Stimulated activated CD4-positive, alpha-beta T cell treated with anti-CD3 and anti-CD28 coated beads, TNF-alpha, amount 100 ng/mL, for 1 hour (primary cell): Measurements from ENCODE around the gene SBNO2.

Experiments
- DNase-seq, 3 donors: peaks; one replicate each; pipeline ENCODE4 v3.0.0-alpha.2; 2020; ENCODE audit warnings: low read depth in 3 of 3, low spot score in 1 of 3

Gene SBNO2

GRCh38 chr19:1168572-1169410 is 5.3 kb downstream of the SBNO2 start:
- DNase-seq, result no peak

DNA sequence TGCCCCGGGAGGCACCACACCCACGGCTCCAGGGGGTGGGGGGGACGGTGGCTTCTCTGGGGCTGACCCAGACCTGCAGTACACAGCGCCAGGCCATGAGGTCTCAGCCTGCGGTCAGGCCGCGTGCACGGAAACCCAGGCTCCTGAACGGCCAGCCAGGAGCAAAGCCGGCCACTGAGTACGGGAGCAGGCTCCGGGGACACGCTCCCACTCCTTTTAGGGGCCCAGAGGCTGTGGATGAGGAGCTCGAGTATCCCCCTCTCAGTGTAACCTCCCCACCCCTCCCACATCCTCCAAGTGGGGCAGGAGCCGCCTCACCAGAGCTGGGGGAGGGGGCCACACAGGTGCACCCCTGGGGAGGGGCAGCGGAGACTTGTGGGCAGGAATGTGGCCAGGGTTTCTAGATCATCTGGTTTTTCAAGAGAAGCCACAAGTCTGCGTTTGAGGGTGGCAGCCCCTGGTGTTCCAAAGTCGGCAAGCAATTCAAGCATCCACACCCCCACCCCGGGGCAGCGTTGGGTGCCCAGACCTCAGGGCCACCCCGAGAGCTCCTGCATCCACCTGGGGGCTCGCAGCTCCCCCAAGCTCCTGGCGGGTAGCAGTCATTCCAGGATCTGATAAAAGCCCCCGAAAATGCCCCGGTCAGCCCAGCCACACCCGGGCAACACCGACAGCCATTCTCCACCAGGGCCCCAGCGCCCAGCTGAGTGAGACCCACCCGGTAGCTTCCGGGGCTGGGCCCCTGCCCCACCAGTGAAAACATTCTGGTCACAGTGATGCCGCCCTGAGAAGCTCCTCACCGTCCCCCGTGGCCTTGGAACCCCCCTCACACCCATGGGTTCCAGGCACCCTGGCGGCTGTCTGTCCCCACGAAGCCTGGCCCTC is 6.1 kb downstream of the SBNO2 start:
- DNase-seq, result no peak

DNA sequence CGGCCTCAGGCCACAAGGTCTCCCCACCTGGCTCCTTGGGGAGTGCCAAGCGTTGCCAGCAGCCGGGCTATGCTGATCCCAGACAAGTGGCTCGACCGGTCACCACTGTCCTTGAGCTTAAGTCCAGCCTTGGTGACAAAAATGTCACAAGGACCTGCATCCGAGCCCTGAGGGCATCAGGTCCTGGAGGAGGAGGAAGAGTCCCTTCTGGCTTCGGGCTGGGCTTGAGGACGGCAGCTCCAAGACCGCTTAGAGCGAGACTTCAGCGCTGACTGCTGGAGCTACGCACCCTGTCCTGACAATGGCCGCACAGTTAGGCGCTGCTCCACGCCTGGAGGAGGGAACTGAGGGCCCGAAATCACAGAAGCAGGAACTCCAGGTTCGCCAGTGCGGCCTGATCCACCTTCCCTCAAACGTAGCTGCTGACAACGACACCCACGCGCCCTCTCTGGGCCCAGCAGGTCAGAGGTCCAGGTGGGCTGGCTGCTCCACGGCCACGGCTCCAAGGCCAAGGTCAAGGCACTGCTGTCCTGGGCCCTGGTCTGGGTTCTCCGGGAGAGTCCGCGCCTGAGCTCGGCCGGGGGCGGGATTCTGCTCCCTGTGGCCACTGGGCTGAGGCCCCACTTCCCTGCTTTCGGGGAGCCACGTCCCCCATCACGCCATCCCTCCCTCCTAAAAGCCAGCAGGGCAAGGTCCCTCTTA is 7.0 kb downstream of the SBNO2 start:
- DNase-seq, result no peak

- DNase-seq, result no peak
Measured at GRCh38 chr19:1164684-1165531, 9.2 kb downstream of the SBNO2 start.

GRCh38 chr19:1163934-1164683 is 10.0 kb downstream of the SBNO2 start:
- no peak for DNase-seq

DNA sequence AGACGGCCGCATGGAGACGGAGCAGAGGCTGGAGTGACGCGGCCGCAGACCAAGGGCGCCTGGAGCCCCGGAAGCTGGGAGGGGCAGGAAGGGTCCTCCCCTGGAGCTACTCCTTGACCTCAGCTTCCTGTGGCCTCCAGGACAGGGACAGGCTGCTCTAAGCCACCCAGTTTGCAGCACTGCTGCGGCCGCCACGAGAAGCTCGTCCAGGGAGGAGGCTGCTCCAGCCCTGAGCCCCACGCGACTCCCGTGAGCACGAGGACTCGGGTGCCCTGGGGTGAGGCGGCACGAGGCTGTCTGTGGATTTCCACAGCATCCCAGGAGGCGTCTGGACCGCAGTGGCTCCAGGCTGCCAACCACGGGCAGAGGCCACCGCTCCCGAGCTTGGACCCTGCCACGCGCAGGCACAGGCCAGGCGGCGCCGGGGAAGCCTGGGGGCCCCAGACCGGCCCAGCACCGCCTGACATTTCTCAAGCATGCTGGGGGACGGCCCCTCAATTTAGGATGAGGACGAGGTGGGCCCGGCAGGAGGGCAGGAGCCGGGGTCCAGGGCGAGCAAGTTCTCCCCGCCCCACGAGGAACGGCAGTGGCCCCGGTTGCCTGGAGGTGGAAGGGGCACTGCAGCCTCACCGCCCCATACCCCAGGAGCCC is 10.7 kb downstream of the SBNO2 start:
- no peak for DNase-seq

- no peak for DNase-seq
Measured at GRCh38 chr19:1162404-1163282, 11.4 kb downstream of the SBNO2 start.

GRCh38 chr19:1161716-1162115 is 12.4 kb downstream of the SBNO2 start:
- no peak for DNase-seq

DNA sequence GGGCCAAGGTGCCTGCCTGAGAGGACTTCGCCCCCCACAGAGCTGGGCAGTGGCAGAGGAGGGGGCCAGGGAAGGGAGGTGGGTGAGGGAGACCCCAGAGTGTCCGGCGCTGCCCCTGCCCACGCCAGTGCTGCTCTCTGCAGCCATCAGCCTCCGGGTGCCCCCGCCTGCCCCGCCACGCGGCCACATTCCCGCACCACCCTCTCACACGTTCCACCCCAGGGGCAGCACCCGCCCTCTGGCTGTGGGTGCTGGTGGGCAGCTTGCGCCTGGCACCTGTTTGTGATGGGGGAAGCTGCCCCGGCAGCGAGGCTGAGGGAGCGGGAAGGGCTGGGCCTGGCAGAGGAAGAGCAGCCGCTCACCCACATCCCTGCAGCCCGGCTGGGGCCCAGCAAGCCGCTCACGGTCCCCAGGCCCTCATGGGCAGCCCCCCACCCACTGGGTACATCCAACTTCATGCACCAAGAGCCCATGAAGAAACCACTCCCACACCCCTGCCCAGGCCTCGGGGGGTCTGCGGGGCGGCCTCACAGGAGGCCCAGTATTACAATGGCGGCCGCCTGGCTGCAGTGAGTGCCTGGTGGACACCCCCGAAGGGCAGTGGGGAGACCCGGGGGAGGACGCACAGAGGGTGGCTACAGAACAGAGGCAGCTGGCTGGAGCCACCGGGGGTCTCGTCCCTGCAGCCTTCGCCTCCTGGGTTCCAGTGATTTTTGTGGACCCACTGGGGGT is 14.0 kb downstream of the SBNO2 start:
- DNase-seq, result no peak

GRCh38 chr19:1158885-1159448 is 15.1 kb downstream of the SBNO2 start:
- no peak for DNase-seq

DNA sequence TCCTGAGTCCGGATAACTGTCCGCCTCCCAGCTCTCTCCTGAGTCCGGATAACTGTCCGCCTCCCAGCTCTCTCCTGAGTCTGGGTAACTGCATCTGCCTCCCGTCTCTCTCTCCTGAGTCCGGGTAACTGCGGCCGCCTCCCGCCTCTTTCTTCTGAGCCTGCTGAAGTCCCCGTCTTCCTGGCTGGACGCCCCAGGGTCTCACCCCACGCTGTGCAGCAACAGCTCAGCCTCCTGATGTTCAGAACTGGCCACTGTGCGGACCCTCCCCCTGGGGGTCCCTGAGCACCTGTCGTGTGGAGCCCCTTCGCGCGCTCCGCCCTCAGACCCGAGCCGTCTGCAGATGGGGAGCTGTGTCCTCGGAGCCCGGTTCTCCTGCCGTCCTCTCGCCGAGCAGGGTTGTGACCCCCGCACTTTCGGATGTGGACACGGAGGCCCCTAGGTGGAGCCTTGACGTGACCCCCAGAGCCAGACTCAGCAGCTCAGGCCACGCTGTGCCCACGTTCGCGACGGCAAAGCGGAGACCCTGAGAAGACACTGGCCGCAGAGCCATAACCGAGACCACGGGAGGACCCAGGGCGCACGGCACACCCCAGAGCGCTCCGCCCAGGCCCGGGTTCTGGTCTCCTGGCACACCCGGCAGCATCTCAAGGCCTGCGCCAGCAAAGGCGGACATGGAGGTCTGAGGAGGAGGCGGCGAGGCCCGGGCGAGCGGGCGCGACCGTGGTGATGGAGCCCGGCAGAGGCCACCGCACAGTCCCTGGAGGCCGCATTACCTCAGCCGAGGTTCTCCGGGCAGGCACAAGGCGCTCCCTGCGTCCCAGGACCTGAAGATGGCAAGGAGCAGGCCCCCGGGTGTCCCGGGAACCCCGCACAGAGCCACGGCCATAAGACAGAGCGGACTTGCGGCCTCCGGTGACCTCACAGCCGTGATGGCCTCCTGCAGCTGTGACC is 15.9 kb downstream of the SBNO2 start:
- no peak for DNase-seq

DNA sequence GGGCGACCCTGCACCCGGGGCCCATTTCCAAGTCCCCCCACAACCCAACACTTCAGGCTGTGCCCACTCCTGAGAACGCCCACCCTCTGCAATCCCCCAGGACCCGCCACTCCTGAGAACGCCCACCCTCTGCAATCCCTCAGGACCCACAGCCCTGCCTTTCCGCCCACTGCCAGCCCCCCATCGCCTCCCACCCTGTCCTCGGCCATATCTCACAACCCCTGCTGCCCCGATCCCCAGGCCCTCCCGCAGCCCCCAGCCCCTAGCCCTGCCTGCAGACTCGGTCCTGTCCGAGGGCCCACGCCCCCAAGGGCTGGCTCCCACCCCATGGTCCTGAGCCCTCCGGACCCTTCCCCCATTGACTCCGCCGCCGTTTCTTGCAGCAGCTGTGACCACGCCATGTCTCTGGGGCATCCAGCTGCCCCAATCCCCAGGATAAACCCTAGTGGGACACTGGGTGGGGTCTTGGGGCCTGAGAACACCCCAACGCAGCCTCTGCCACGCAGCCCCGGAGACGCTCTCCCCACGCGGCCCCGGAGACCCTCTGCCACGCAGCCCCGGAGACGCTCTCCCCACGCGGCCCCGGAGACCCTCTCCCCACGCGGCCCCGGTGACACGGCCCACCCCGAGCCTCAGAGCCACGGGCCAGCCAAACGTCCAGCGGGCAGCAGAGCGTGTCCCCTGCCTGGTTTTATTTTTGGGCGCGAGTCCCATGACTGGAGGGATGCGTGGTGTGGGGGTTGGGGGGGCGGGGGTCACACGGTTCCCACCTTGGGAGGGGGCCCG is 17.0 kb downstream of the SBNO2 start:
- no peak for DNase-seq

DNA sequence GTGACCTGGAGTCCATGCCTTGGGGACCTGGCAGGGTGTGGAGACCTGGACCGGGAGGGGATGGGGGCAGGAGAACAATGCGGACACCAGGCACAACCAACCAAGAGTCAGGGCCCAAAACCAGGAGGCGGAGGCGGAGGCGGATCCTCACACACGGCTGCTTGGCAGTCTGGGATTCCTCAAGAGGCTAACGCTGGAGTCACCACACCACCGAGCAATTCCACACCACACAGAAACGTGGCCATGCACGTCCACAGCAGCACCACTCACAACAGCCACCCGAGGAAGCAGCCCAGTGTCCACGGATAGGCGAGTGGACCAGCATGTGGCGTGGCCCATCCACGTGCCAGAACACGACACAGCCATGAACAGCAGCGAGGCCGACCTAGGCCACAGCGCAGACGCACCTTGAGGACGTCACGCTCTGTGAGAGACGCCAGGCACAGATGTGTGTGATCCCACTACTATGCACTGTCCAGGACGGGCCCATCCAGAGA is 17.7 kb downstream of the SBNO2 start:
- DNase-seq, result no peak

DNA sequence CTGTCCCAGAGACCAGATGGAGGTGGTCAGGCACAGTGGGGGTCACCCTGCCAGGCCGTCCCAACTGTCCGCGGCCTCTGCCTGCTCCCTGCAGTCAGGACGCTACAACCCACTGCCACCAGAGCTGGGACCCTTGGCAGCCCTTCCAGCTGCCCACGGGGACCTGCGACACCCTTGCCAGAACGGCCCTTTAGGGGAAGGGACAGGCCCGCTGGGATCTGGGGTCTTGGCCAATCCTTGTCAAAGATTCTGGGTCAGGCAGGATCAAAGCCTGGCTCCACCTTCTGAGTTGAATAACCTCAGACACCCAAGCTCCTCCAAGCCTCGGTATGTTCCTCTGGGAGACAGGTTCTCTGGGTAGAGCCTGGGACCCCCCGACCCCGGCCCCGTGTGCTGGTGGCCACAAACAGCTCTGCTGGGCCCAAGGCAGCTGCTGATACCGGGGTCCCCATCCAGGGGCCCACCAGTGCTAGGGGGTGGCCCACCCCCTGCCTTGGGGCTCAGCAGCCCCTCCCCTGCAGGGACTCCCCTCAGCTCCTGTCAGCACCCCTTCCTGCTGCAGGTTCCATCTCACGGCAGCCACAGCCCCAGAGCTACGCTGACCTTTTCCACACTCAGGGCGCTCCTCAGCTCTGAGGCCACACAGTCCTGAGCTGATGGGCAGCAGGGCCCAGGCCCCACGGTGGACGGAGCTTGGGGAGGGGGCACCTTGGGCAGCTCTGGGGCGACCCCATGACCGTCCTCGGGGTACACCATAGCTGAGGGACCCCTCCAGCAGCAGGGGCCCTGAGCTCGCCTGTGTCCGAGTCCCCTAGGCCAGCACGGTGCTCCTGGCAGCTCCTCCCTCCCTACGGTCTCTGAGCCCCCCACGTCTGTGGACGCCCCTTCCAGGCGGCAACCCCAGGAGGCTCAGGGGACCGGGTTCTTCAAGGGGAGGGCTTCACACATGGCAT is 18.4 kb downstream of the SBNO2 start:
- no peak for DNase-seq
